HepG2 (cell line): ENCODE data around the gene APOLD1. TPM values are rescaled to one million over a fixed set of nuclear protein-coding genes. Genes with fewer than 3 reads are reported as not detected.

Experiments
- ARID4A ChIP-seq: sonication (generic); formaldehyde crosslinking; IDR thresholded peaks from 2 replicates; pipeline ENCODE4 v1.5.0; 2020; ENCODE audit warnings: mild to moderate bottlenecking, missing genetic modification reagents, borderline replicate concordance
- FOXP4 ChIP-seq: sonication (generic); formaldehyde crosslinking; IDR thresholded peaks from 2 replicates; pipeline ENCODE4 v1.4.0; 2020; ENCODE audit warnings: missing genetic modification reagents
- HDAC6 ChIP-seq: fragments of 200-600 bp; sonication (generic); IDR thresholded peaks from 2 replicates; pipeline ENCODE4 v1.7.0; 2017; ENCODE audit warnings: mild to moderate bottlenecking, antibody characterized with exemption, low read length, low read depth
- IRF1 ChIP-seq: sonication (generic); formaldehyde crosslinking; IDR thresholded peaks from 2 replicates; pipeline ENCODE4 v1.4.0; 2020; ENCODE audit warnings: low read depth, mild to moderate bottlenecking, missing genetic modification reagents
- IRX3 ChIP-seq: sonication (generic); formaldehyde crosslinking; IDR thresholded peaks from 2 replicates; pipeline ENCODE4 v1.8.1; 2023; ENCODE audit warnings: mild to moderate bottlenecking, low read depth, missing genetic modification reagents, borderline replicate concordance
- ISX ChIP-seq: sonication (generic); formaldehyde crosslinking; conservative IDR thresholded peaks from 2 replicates; pipeline ENCODE4 v1.5.0; 2020; ENCODE audit warnings: missing genetic modification reagents
- KLF9 ChIP-seq: IDR thresholded peaks from 2 replicates; pipeline ENCODE4 v1.6.1; 2016; ENCODE audit warnings: low read depth
- MAFF ChIP-seq: IDR thresholded peaks from 2 replicates; pipeline ENCODE4 v1.6.1; 2011; ENCODE audit warnings: low read depth, low read length, improper control_type of control experiment
- NR1H2 ChIP-seq: sonication (generic); formaldehyde crosslinking; IDR thresholded peaks from 2 replicates; pipeline ENCODE4 v1.8.1; 2022; ENCODE audit warnings: low read depth, missing genetic modification reagents, borderline replicate concordance
- PHB2 ChIP-seq: fragments of 450-650 bp; IDR thresholded peaks from 2 replicates; pipeline ENCODE4 v1.6.1; 2018; ENCODE audit not compliant: partially characterized antibody
- SRF ChIP-seq: IDR thresholded peaks from 2 replicates; pipeline ENCODE4 v1.6.1; 2011; ENCODE audit warnings: mild to moderate bottlenecking, low read depth, low read length, moderate library complexity
- TAF1 ChIP-seq: sonication (generic); formaldehyde crosslinking; IDR thresholded peaks from 2 replicates; pipeline ENCODE4 v1.4.0; 2020; ENCODE audit warnings: missing genetic modification reagents
- TBX2 ChIP-seq: sonication (generic); formaldehyde crosslinking; IDR thresholded peaks from 2 replicates; pipeline ENCODE4 v1.5.0; 2020; ENCODE audit warnings: missing genetic modification reagents, mild to moderate bottlenecking, borderline replicate concordance
- TEF ChIP-seq: sonication (generic); formaldehyde crosslinking; IDR thresholded peaks from 2 replicates; pipeline ENCODE4 v1.5.0; 2020; ENCODE audit warnings: missing genetic modification reagents
- TRIM24 ChIP-seq: sonication (generic); formaldehyde crosslinking; IDR thresholded peaks from 2 replicates; pipeline ENCODE4 v1.8.0; 2022; ENCODE audit warnings: mild to moderate bottlenecking, missing genetic modification reagents
- ZBTB21 ChIP-seq: sonication (generic); formaldehyde crosslinking; IDR thresholded peaks from 2 replicates; pipeline ENCODE4 v1.4.0; 2020; ENCODE audit warnings: missing genetic modification reagents
- ZFP41 ChIP-seq: sonication (generic); formaldehyde crosslinking; IDR thresholded peaks from 2 replicates; pipeline ENCODE4 v1.4.0; 2020; ENCODE audit warnings: mild to moderate bottlenecking, missing genetic modification reagents, borderline replicate concordance
- ZNF234 ChIP-seq: sonication (generic); formaldehyde crosslinking; conservative IDR thresholded peaks from 2 replicates; pipeline ENCODE4 v1.5.1; 2020; ENCODE audit warnings: mild to moderate bottlenecking, missing genetic modification reagents
- ZNF546 ChIP-seq: sonication (generic); formaldehyde crosslinking; conservative IDR thresholded peaks from 2 replicates; pipeline ENCODE4 v1.8.1; 2023; ENCODE audit warnings: mild to moderate bottlenecking, missing genetic modification reagents
- ZNF776 ChIP-seq: sonication (generic); formaldehyde crosslinking; IDR thresholded peaks from 2 replicates; pipeline ENCODE4 v1.4.0; 2020; ENCODE audit warnings: mild to moderate bottlenecking, missing genetic modification reagents
- ZNF83 ChIP-seq: sonication (generic); formaldehyde crosslinking; IDR thresholded peaks from 2 replicates; pipeline ENCODE4 v1.4.0; 2020; ENCODE audit warnings: missing genetic modification reagents, mild to moderate bottlenecking, borderline replicate concordance
- ZZZ3 ChIP-seq: sonication (generic); formaldehyde crosslinking; IDR thresholded peaks from 2 replicates; pipeline ENCODE4 v1.4.0; 2020; ENCODE audit warnings: missing genetic modification reagents, mild to moderate bottlenecking, borderline replicate concordance
- polyA plus RNA-seq, 8 experiments: library from polyadenylated mRNA; depleted of rRNA in 3 of 8; stranded (reverse) in 7 of 8; unstranded in 1 of 8; fragments of >200 nt; fragmentation: Illumina TruSeq in 4 of 8; extraction: Trizol in 4 of 8; gene quantifications; 2 replicates each; pipeline versions ENCODE4 v1.2.1 to v1.2.3, GENCODE V29; 2011 to 2016; ENCODE audit warnings: low read depth in 4 of 8, missing spikeins in 1 of 8, mixed read lengths in 1 of 8; ENCODE audit not compliant: insufficient read depth in 1 of 8
- total RNA-seq, 5 experiments: library from RNA; depleted of rRNA; stranded (reverse); fragments of >200 nt; fragmentation: Illumina TruSeq; extraction: Trizol; gene quantifications; 2 replicates each; pipeline ENCODE4 v1.2.3, GENCODE V29; 2016; ENCODE audit warnings: low read depth in 1 of 5

Gene APOLD1
- total and polyA plus RNA-seq, 2 of the 13 experiments (the other 11 are each of a cell fraction or from before 2014, with no cell fraction given): 0.20 to 0.84 TPM

- TF ChIP-seq IRF1 (no peak), PHB2 (no peak), TAF1 (CRISPR knock-in tag) (peak; percentile 61), KLF9 (CRISPR knock-in tag) (0 out of 2 replicates have a peak, but pooled peaks have one; percentile 71), TBX2 (CRISPR knock-in tag) (peak; percentile 60; the same call in 1 of the 2 replicates), ZNF83 (CRISPR knock-in tag) (no peak), FOXP4 (no peak), MAFF (no peak), ARID4A (CRISPR knock-in tag) (peak; percentile 41; the same call in 1 of the 2 replicates), ZNF776 (CRISPR knock-in tag) (peak; percentile 88), ZNF546 (CRISPR knock-in tag) (peak; percentile 83), ZFP41 (CRISPR knock-in tag) (peak; percentile 50; the same call in 1 of the 2 replicates), ZNF234 (CRISPR knock-in tag) (no peak), NR1H2 (CRISPR knock-in tag) (peak; percentile 92), HDAC6 (no peak), SRF (no peak), IRX3 (peak; percentile 87; the same call in 1 of the 2 replicates), TRIM24 (CRISPR knock-in tag) (no peak), TEF (CRISPR knock-in tag) (peak; percentile 59; the same call in 1 of the 2 replicates), ISX (CRISPR knock-in tag) (no peak), ZBTB21 (CRISPR knock-in tag) (no peak), ZZZ3 (CRISPR knock-in tag) (no peak)
Measured at GRCh38 chr12:12786706-12787601, 1.5 kb downstream of the APOLD1 start (continued).
